HG02970 (cell line): ENCODE measurements around the gene CCSER1.
"Not testable (repeated sequence)": the region's sequence is repeated elsewhere in the genome, so short reads cannot be mapped to it uniquely, and the experiment has no call there.

ENCODE experiments used
- ATAC-seq: cut with Tn5 transposase; IDR thresholded peaks from one replicate; pipeline ENCODE4 v1.9.1; 2021; ENCODE audit warnings: mild to moderate bottlenecking, moderate library complexity, moderate number of reproducible peaks; ENCODE audit not compliant: unreplicated experiment, low FRiP score

CCSER1 gene

GRCh38 chr4:91426725-91427124 is 1299.5 kb downstream of the CCSER1 start:
- ATAC-seq, result no peak

- ATAC-seq, result no peak
These were observed 1300.0 kb downstream of the CCSER1 start for GRCh38 chr4:91427171-91427570.

GRCh38 chr4:91434631-91435030 is 1307.4 kb downstream of the CCSER1 start:
- ATAC-seq, result no peak

- ATAC-seq, result no peak
These were observed 1309.4 kb downstream of the CCSER1 start for GRCh38 chr4:91436556-91436955.

- no peak for ATAC-seq
These were observed 1320.0 kb downstream of the CCSER1 start for GRCh38 chr4:91447168-91447567.

GRCh38 chr4:91448668-91449330 is 1321.6 kb downstream of the CCSER1 start:
- ATAC-seq, result no peak

GRCh38 chr4:91454111-91454510 is 1326.9 kb downstream of the CCSER1 start:
- no peak for ATAC-seq

GRCh38 chr4:91462566-91462965 is 1335.4 kb downstream of the CCSER1 start:
- ATAC-seq, result not testable (repeated sequence)

- ATAC-seq, result no peak
These were observed 1343.5 kb downstream of the CCSER1 start for GRCh38 chr4:91470671-91471070.

GRCh38 chr4:91471280-91471679 is 1344.1 kb downstream of the CCSER1 start:
- ATAC-seq, result no peak

- ATAC-seq, result no peak
These were observed 1344.9 kb downstream of the CCSER1 start for GRCh38 chr4:91472046-91472445.

GRCh38 chr4:91485415-91485814 is 1358.2 kb downstream of the CCSER1 start:
- ATAC-seq, result no peak

GRCh38 chr4:91488946-91489345 is 1361.8 kb downstream of the CCSER1 start:
- ATAC-seq, result no peak

GRCh38 chr4:91497892-91498291 is 1370.7 kb downstream of the CCSER1 start:
- peak; percentile 62 for ATAC-seq

GRCh38 chr4:91502365-91502764 is 1375.2 kb downstream of the CCSER1 start:
- ATAC-seq, result no peak

- no peak for ATAC-seq
These were observed 1386.1 kb downstream of the CCSER1 start for GRCh38 chr4:91513326-91513725.

- ATAC-seq, result no peak
These were observed 1392.0 kb downstream of the CCSER1 start for GRCh38 chr4:91519155-91519554.

GRCh38 chr4:91525621-91526020 is 1398.4 kb downstream of the CCSER1 start:
- no peak for ATAC-seq

GRCh38 chr4:91527056-91527455 is 1399.9 kb downstream of the CCSER1 start:
- no peak for ATAC-seq

- ATAC-seq, result no peak
These were observed 1440.4 kb downstream of the CCSER1 start for GRCh38 chr4:91567594-91567993.

- ATAC-seq, result no peak
These were observed 1450.7 kb downstream of the CCSER1 start for GRCh38 chr4:91577864-91578263.

- no peak for ATAC-seq
These were observed 1463.1 kb downstream of the CCSER1 start for GRCh38 chr4:91590260-91590659.

- no peak for ATAC-seq
These were observed 1464.9 kb downstream of the CCSER1 start for GRCh38 chr4:91592125-91592524.
